HEK293T (cell line): ENCODE results near the gene CPXM1.

ENCODE experiments used
- CTCF ChIA-PET: fragments of 350-600 bp; formaldehyde crosslinking; extraction: SDS; loops from one replicate; lab custom pipeline; 2021; ENCODE audit warnings: antibody characterized with exemption, inconsistent platforms; lab: Yijun Ruan, JAX
- POLR2A ChIA-PET: fragments of 350-600 bp; formaldehyde crosslinking; extraction: SDS; loops from one replicate; lab custom pipeline; 2020; ENCODE audit warnings: antibody characterized with exemption, inconsistent platforms; lab: Yijun Ruan, JAX
- DNase-seq: peaks from one replicate; pipeline ENCODE4 v3.0.0; 2012; ENCODE audit warnings: mixed read lengths; ENCODE audit errors: extremely low spot score
- ARNT ChIP-seq: fragments of 450-650 bp; IDR thresholded peaks from 2 replicates; pipeline ENCODE4 v1.6.1; 2017; ENCODE audit warnings: mild to moderate bottlenecking
- BHLHE40 ChIP-seq: fragments of 450-650 bp; IDR thresholded peaks from 2 replicates; pipeline ENCODE4 v1.6.1; 2016; ENCODE audit warnings: mild to moderate bottlenecking, moderate library complexity, borderline replicate concordance
- CTBP1 ChIP-seq: fragments of 450-650 bp; IDR thresholded peaks from 2 replicates; pipeline ENCODE4 v1.6.1; 2016; ENCODE audit warnings: borderline replicate concordance
- ELF4 ChIP-seq: fragments of 450-650 bp; IDR thresholded peaks from 2 replicates; pipeline ENCODE4 v1.6.1; 2017; ENCODE audit warnings: antibody characterized with exemption
- FOXA1 ChIP-seq: fragments of 450-650 bp; IDR thresholded peaks from 2 replicates; pipeline ENCODE4 v1.6.1; 2016; ENCODE audit warnings: mild to moderate bottlenecking
- FOXK2 ChIP-seq: fragments of 450-650 bp; IDR thresholded peaks from 2 replicates; pipeline ENCODE4 v1.6.1; 2016; ENCODE audit warnings: mild to moderate bottlenecking
- FOXM1 ChIP-seq: fragments of 450-650 bp; IDR thresholded peaks from 2 replicates; pipeline ENCODE4 v1.6.1; 2017; ENCODE audit warnings: mild to moderate bottlenecking, borderline replicate concordance
- HDGF ChIP-seq: fragments of 450-650 bp; IDR thresholded peaks from 2 replicates; pipeline ENCODE4 v1.6.1; 2017; ENCODE audit warnings: antibody characterized with exemption, borderline replicate concordance
- L3MBTL2 ChIP-seq: fragments of 450-650 bp; conservative IDR thresholded peaks from 2 replicates; pipeline ENCODE4 v1.6.1; 2016; ENCODE audit warnings: mild to moderate bottlenecking
- LEF1 ChIP-seq: fragments of 450-650 bp; IDR thresholded peaks from 2 replicates; pipeline ENCODE4 v1.6.1; 2017; ENCODE audit warnings: mild to moderate bottlenecking, borderline replicate concordance
- NFRKB ChIP-seq: fragments of 450-650 bp; IDR thresholded peaks from 2 replicates; pipeline ENCODE4 v1.6.1; 2016; ENCODE audit warnings: mild to moderate bottlenecking, moderate library complexity
- PKNOX1 ChIP-seq: fragments of 450-650 bp; IDR thresholded peaks from 2 replicates; pipeline ENCODE4 v1.6.1; 2016
- SP1 ChIP-seq: fragments of 450-650 bp; IDR thresholded peaks from 2 replicates; pipeline ENCODE4 v1.6.1; 2017
- SUZ12 ChIP-seq: fragments of 450-650 bp; IDR thresholded peaks from 2 replicates; pipeline ENCODE4 v1.6.1; 2016; ENCODE audit warnings: mild to moderate bottlenecking
- TARDBP ChIP-seq: fragments of 450-650 bp; IDR thresholded peaks from 2 replicates; pipeline ENCODE4 v1.6.1; 2016
- ZNF384 ChIP-seq: fragments of 450-650 bp; IDR thresholded peaks from 2 replicates; pipeline ENCODE4 v1.6.1; 2016

Gene CPXM1

GRCh38 chr20:2798095-2798805, 2.2 kb downstream of the CPXM1 start:
- no peak for TF ChIP-seq HDGF
- TF ChIP-seq PKNOX1: no peak
- TF ChIP-seq L3MBTL2: no peak
- no peak for TF ChIP-seq ARNT
- TF ChIP-seq FOXK2: no peak
- no peak for TF ChIP-seq BHLHE40
- TF ChIP-seq LEF1: no peak
- TF ChIP-seq SP1: no peak
- no peak for TF ChIP-seq CTBP1
- no peak for TF ChIP-seq NFRKB
- TF ChIP-seq SUZ12: no peak
- no peak for TF ChIP-seq ELF4
- TF ChIP-seq ZNF384: no peak
- TF ChIP-seq FOXM1: no peak
- no peak for TF ChIP-seq TARDBP
- TF ChIP-seq FOXA1: no peak
- ChIA-PET CTCF (no interaction called here), POLR2A (no interaction called here)
- no peak for DNase-seq

- ChIA-PET CTCF (no interaction called here), POLR2A (interaction anchor here (0.5 kb wide), 1 partner anchor 9 kb away, joined by 3 read pairs; no protein-coding TSS in a partner anchor)
- DNase-seq: no peak
- TF ChIP-seq NFRKB: no peak
- no peak for TF ChIP-seq CTBP1
- TF ChIP-seq ARNT: no peak
- TF ChIP-seq TARDBP: no peak
Observed at GRCh38 chr20:2797136-2797983, 3.1 kb downstream of the CPXM1 start.

- TF ChIP-seq FOXA1 (no peak), LEF1 (no peak), ELF4 (no peak), L3MBTL2 (no peak), NFRKB (no peak)
- ChIA-PET CTCF (interaction anchor here (0.6 kb wide), 1 partner anchor 1293 kb away, joined by 3 read pairs; no protein-coding TSS in a partner anchor), POLR2A (no interaction called here)
- no peak for DNase-seq
Observed at GRCh38 chr20:2796011-2796660, 4.3 kb downstream of the CPXM1 start.

GRCh38 chr20:2795451-2795850, 5.0 kb downstream of the CPXM1 start:
- CTCF ChIA-PET: no interaction called here
- POLR2A ChIA-PET: interaction anchor here (0.8 kb wide), 1 partner anchor 8 kb away, joined by 3 read pairs; no protein-coding TSS in a partner anchor

GRCh38 chr20:2794866-2795447, 5.5 kb downstream of the CPXM1 start:
- no peak for DNase-seq
- TF ChIP-seq FOXK2: no peak
- TF ChIP-seq NFRKB: no peak
- no peak for TF ChIP-seq SUZ12
- no peak for TF ChIP-seq ELF4
- no peak for TF ChIP-seq L3MBTL2
- TF ChIP-seq BHLHE40: no peak
- no peak for TF ChIP-seq LEF1
- TF ChIP-seq PKNOX1: no peak
- no peak for TF ChIP-seq FOXA1
- TF ChIP-seq TARDBP: no peak
- CTCF ChIA-PET: interaction anchor here (1.2 kb wide), 1 partner anchor 23 kb away, joined by 3 read pairs; no protein-coding TSS in a partner anchor
- POLR2A ChIA-PET: interaction anchor here (0.8 kb wide), 1 partner anchor 8 kb away, joined by 3 read pairs; no protein-coding TSS in a partner anchor

More at GRCh38 chr20:2795451-2795850, 5.0 kb downstream of the CPXM1 start:
- DNase-seq: no peak
- TF ChIP-seq ZNF384 (no peak), SP1 (no peak), L3MBTL2 (no peak), HDGF (no peak), ARNT (no peak), PKNOX1 (no peak), BHLHE40 (no peak), CTBP1 (no peak)
